HG03097 (cell line): ENCODE data around the gene RRP36.
A peak's percentile ranks its signal among the peaks of the same experiment; 100 is the strongest.
"Not testable (repeated sequence)": the region's sequence is repeated elsewhere in the genome, so short reads cannot be mapped to it uniquely, and the experiment has no call there.

Experiments
- ATAC-seq: cut with Tn5 transposase; IDR thresholded peaks from one replicate; pipeline ENCODE4 v1.9.1; 2021; ENCODE audit not compliant: unreplicated experiment, low FRiP score

The RRP36 gene, protein sequence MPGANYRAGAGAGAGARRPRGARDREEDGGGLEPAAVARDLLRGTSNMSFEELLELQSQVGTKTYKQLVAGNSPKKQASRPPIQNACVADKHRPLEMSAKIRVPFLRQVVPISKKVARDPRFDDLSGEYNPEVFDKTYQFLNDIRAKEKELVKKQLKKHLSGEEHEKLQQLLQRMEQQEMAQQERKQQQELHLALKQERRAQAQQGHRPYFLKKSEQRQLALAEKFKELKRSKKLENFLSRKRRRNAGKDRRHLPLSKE

DNA sequence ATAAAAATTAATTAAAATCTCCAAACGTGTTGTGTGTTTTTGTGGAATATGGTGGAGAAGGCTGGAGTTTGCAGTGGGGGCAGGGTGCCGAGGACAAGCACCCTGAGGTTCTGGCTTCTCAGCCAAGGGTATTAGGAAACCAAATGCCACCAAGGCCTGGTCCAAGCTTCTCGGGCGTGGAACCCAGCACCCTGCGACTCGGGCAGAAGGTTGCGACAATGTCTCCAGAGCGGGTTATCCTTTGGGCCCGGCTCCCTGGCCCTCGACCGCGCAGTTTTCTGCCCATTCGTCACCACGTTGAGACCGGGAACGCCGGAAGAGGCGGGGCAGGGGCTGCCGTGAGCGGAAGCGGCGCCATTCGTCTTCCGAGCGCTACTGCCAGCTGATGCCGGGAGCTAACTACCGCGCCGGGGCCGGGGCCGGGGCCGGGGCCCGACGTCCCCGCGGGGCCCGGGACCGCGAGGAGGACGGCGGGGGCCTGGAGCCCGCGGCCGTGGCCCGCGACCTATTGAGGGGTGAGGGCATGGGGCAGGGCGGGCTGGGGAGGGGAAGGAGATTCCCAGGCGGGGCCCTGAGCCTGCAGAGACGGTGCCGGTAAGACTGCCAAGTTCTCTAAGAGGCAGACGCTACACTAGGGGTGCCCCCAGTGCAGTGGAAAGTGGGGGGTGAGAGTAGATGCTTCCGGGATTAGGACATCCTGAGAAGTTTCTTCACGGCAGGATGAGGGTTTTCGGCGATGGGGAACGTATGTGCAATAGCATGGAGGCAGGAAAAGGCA lies at the start of gene RRP36:
RRP36 (plus strand) TSS at position 354 of the 778 bp plus-strand sequence; CDS start at position 386, 32 bp downstream.
- ATAC-seq, result no peak

- no peak for ATAC-seq
Measured at GRCh38 chr6:42971746-42972327, 49.6 kb upstream of the RRP36 start.

- no peak for ATAC-seq
Measured at GRCh38 chr6:42973926-42974325, 47.5 kb upstream of the RRP36 start.

DNA sequence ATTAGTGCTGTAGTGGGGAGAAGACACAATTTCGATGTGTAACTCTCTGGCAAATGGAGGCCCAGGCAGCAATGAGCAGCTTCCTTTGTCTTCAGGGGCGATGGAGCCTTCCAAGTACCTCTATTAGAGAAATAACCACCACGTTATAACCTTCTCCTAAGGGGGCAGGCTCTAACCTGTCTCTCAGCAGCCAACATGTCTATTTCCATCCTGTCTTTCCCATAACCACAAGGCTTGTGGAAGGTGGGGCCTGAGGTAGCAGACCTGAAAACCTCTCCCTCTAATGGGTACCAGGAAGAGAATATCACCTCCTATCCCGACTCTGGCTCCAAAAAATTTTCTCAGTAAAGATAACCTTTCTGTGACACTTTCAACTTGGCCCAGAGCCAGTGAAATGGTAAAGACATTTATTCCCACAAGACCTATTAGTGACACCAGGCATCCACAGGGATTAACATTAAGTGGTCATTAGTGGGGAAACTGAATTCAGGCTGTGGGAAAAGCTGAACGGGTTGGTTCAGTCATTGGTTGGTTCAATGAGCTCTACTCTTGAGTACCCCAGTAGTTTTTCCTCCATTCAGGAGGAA lies 46.4 kb upstream of the RRP36 start:
- no peak for ATAC-seq

DNA sequence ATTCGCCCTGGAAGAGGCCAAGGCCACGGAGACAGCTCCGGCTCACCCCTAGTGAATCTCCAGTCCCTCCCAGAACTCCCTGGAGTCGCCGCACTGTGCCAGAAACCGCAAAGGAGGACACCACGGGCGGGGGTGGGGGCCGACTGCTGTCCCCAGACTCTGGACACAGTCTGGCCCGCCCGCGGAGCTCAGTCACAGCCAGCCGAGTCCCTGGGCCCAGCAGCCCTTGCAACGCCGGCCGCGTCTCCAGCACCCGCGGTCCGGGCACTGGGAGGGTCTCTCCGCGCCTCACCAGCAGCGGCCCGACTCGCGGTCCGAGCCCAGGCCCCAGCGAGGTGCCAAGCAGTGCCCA lies 43.0 kb upstream of the RRP36 start:
- peak; percentile 24 for ATAC-seq

- ATAC-seq, result peak; percentile 82
Measured at GRCh38 chr6:42978839-42979522, 42.4 kb upstream of the RRP36 start, which contains the start of gene PEX6. Gene PEX6 (minus strand): TSS chr6:42979181. CDS start chr6:42979150, 31 bp downstream.

DNA sequence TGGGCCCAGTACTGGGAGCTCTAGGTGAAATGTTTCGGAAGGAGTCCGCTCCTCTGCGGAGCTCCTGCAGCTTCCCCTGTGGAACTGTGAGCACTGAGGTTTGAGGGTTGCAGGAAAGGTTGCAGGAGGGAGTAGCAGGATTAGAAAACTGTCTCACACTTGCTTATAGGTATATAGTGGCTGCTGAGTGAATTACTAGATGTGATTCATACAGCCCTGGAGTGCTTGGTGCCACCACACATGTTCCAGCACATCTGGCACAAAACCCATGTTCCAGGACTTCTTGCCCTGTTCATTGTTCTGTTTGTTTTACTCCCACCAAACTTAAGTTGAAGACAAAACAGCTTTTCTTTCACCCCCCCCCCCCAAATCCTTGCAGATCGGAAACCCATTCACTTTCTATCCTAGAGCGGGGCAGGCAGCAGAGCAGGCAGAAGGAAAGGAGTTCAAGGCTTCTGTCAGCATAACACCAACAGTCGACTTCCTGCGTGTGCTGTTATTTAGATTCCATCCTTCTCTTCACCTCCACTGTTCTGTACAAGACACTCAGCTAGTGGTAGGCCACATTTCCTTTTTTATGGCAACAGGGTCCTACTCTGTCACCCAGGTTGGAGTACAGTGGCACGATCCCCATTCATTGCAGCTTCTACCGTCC lies 41.8 kb upstream of the RRP36 start:
- ATAC-seq, result no peak

- no peak for ATAC-seq
Measured at GRCh38 chr6:42981836-42982235, 39.6 kb upstream of the RRP36 start.

DNA sequence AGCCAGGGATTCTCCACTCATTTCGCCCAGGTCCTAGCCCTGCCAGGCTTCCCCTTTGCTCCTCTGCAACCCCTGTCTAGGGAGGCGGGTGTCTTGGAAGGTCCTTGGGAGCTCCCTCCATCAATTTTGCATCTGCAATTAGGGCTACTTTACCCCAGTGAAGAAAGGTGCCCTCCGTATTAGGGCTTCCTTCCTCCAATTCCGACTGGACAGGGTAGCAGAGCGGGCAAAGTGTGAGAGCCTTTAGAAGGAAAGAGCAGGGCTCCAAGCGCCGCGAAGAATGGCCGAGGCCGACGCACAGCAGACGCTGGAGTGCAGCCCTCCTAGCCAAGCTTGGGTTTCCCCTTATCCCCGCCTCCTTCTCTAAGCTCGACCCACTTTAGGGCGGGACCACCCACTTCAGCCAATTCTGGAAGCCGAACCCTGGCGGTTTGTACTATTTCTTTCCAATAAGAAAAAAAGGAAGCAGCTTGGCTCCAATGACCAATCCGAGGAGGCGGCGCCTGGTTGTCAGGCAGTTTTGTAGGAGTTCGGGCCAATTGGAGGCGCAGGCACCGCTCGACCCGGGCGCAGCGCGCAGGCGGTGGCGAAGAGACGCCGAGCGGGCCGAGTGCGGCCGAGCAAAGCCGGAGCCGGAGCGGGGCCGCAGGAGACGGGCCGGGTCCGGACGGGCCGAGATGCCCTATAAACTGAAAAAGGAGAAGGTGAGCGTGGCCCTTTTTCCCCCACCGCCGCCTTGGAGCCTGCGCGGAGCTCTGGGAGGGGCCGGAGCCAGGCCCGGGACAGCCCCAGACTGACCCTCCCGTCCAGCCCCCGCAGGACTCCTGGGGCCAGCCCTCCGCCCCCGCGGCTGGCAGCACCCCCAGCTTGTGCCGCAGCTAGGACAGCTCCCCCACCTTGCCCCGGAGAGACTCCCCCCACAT lies 37.2 kb upstream of the RRP36 start, which contains the start of gene PPP2R5D:
PPP2R5D (plus strand) TSS at position 570 of the 923 bp plus-strand sequence; CDS start at position 678, 108 bp downstream.
- peak; percentile 95 for ATAC-seq

GRCh38 chr6:42984924-42985475 lies 36.4 kb upstream of the RRP36 start:
- ATAC-seq, result no peak

DNA sequence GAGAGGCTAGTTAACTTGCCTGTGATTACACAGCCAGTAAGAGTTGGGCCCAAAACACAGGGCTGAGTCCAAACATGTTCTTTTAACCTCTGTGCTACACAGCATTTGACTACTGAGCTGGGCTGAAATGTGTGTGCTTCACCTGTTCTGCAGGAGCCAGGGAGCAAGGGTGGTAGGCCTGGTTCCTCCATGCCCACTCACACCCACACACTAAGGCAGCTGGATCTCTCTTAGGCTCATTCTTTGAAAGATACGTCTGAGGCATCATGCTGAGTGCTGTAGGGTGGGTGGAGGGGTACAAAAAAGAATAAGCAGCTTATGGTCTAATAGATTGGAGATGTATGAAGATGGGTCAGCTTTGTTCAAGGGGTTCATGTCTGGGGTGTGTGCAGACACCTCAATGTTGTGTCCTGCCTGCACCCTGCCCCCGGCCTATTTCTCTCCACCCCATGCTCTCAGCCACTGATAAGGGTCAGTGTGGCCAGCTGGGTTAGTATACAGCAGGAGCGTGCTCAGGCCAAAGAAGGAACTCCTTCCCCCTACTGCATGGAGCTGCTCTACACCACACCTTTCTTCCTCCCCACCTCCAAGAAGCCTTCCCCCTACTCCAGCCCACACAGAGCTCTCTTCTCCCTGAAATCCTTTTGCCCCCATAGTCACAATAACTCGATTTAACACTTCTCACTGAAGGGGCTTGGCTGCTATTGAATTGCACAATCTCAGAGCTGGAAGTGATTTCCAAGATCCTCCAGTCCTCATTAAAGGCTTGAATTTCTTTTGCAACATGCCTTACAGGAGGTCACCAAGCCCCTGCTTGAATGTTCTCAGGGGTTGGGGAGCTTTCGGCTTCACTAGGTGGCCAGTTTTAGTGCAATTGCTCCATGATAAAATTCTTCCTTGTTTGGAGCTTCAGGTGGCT lies 33.6 kb upstream of the RRP36 start:
- no peak for ATAC-seq

- ATAC-seq, result no peak
Measured at GRCh38 chr6:42988486-42989020, 32.9 kb upstream of the RRP36 start.

DNA sequence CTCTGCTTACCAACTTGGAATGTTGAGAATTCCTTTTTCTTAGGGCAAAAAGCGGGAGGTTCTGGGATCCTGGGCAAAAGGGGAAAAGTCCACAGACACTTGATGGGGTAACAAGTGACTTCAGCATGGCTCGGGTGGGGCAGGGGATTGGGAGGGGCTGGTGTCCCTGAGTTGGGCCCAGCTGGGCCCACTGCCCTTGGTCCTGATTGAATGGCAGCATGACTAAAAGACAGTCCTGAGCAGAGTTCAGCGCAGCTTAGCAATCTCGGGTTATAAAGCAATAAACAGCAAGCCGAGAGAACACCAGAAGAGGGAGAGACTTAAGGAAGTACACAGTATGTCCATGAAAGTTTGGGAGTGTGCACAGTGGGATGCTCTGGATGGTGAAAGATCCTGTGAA lies 31.5 kb upstream of the RRP36 start:
- ATAC-seq, result no peak

DNA sequence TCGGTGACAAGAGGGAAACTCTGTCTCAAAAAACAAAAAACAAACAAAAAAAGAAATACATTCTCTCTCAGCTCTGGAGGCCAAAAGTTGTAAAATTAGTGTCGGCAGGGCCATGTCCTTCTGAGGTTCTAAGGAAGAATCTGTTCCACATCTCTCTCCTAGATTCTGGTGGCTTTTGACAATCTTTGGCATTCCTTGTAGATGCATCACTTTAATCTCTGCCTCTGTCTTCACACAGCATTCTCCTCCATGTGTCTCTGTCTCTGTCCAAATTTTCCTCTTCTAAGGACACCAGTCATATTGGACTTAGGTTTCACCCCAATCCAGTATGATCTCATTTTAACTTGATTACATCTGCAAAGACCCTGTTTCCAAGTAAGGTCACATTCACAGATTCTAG lies 28.0 kb upstream of the RRP36 start:
- ATAC-seq, result no peak

DNA sequence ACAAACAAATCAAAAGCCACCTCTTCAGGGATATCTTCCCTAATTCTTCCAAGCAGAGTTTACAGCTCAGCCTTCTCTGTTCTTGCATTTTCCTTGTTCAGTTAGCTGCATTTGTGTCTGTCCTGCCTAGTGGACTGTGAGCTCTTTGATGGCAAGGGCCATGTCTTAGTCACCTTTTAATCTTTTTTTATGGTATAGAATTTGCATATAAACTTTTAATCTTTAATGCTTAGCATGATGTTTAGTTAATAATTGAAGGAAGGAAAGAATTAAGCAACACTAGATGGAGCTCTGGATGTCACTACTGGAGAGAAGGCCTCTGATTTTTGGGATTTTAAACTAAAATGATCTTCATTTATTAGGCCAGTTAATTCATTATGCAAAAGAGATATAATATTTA lies 24.9 kb upstream of the RRP36 start:
- ATAC-seq, result no peak

DNA sequence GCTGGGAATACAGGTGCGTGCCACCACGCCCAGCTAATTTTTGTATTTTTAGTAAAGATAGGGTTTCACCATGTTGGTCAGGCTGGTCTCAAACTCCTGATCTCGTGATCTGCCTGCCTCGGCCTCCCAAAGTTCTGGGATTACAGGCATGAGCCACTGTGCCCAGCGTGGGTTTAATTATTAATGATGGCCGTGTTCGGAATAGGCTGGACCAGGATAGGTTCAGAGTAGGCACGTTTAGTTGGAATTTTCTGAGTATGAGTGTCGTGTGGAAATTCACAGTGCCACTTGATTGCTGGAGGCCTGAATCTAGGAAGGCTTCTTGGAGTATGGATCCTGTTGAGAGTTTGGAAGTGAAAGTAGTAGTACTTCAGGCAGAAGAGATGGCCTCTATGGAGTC lies 23.2 kb upstream of the RRP36 start:
- ATAC-seq, result not testable (repeated sequence)

- ATAC-seq, result no peak
Measured at GRCh38 chr6:43001843-43002242, 19.6 kb upstream of the RRP36 start.
